Dermis microvascular lymphatic vessel endothelial cell (primary cell): ENCODE results near the gene SYTL3. TPM values are rescaled to one million over a fixed set of nuclear protein-coding genes. Genes with fewer than 3 reads are reported as not detected.
"Not testable (repeated sequence)": the region's sequence is repeated elsewhere in the genome, so short reads cannot be mapped to it uniquely, and the experiment has no call there.

Source experiments
- DNase-seq, 2 donors: peaks; one replicate each; pipeline versions ENCODE4 v3.0.0 to v3.0.0-alpha.2; 2010; ENCODE audit warnings: low read depth in 2 of 2
- total RNA-seq: library from RNA; depleted of rRNA; stranded (reverse); fragments of >200 nt; gene quantifications from 2 replicates; pipeline ENCODE4 v1.2.1, GENCODE V29; 2014

The SYTL3 gene, protein sequence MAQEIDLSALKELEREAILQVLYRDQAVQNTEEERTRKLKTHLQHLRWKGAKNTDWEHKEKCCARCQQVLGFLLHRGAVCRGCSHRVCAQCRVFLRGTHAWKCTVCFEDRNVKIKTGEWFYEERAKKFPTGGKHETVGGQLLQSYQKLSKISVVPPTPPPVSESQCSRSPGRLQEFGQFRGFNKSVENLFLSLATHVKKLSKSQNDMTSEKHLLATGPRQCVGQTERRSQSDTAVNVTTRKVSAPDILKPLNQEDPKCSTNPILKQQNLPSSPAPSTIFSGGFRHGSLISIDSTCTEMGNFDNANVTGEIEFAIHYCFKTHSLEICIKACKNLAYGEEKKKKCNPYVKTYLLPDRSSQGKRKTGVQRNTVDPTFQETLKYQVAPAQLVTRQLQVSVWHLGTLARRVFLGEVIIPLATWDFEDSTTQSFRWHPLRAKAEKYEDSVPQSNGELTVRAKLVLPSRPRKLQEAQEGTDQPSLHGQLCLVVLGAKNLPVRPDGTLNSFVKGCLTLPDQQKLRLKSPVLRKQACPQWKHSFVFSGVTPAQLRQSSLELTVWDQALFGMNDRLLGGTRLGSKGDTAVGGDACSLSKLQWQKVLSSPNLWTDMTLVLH
- 0.51 and 0.76 TPM in 2 replicates for total RNA-seq

DNA sequence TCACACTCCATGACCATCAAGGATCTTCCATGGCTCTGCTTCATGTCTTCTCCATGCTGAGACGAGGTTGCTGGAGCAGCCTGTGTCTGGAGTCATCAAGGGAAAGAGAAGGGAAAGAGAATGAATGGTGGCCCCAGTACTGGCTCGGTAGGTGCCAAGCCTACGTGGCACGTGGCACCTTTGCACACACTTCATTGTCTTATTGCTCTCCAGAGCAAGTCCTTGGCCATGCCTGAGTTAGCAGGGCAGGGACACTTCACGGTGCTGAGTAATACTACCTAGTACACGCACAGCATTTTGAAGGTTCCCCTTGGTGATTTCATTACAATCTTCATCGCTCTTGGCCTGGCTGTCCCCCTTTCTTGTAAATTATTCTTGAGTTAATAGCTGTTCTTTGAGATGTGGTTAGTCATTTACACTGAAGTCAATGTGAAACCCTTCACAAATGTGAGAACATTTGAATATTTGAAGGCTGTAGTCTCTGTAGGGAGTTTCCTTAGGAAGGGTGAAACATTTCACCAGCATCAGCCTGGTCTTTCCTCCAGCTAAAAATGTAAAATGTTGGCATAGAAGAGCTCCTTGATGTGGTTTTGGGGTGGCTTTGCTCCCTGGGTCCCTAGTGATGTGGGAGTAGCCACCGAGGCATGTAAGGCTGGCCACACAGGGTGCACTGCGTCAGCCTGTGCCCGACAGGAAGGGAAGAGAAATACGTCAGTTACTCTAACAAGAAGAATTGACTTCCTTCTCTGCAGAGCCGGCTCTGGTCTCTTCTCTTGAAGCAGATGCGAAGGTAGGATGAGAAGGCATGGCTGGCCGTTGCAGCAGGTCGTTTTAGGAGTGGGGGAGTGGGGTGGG, at the start of gene SYTL3:
SYTL3 (plus strand) TSS at position 766 of the 855 bp plus-strand sequence. CDS start 13,215 bp downstream, outside the sequence.
- DNase-seq: peak in 1 of 2 donors; percentile 44

DNA sequence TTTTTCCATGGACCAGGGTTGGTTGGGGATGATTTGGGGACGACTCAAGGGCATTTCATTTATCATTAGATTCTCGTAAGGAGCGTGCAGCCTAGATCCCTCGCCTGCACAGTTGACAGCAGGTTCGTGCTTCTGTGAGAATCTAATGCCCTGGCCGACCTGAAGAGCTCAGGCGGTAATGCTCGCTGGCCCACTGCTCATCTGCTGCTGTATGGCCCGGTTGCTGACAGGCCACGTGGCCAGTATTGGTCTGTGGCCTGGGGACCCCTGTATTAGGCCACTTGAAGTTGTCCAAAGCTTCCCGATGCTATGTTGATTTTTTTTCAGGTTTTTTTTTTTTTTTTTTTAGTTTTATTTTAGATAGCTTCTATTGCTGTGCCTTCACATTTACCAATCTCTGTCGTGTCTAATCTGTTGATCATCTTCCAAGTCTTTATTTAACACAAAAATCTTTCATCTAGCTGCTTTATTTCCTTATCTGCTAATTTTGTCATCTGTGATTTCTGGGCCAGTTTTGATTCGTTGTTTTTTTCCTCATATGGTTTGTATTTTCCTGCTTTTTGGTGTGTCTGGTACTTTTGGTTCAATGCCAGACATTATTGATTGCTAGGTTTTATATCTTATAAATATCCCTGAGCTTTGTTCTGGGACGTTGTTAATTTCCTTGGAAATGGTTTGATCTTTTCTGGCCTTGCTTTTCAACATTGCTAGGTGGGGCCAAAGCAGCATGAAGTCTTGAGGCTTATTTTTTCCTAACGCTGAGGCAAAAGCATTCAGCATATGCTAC, 46.4 kb upstream of the SYTL3 start:
- no peak for DNase-seq

DNA sequence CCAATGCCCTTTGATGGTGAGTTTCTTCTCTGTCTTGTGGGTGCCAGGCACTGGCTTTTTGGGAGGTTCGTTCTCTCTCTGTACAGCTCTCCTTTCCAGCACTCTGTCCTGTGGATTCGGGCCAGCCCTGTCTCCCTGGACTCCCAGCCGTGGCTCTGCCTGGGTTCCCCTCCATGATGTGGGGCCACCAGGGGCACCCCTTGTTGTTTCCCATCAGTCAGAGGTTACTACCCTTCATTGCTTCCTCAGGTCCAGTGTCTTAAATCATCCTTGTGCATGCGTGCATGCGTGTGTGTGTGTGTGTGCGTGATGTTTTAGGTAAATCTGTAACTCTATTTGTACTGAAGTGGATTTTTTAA, 45.8 kb upstream of the SYTL3 start:
- DNase-seq: no peak

DNA sequence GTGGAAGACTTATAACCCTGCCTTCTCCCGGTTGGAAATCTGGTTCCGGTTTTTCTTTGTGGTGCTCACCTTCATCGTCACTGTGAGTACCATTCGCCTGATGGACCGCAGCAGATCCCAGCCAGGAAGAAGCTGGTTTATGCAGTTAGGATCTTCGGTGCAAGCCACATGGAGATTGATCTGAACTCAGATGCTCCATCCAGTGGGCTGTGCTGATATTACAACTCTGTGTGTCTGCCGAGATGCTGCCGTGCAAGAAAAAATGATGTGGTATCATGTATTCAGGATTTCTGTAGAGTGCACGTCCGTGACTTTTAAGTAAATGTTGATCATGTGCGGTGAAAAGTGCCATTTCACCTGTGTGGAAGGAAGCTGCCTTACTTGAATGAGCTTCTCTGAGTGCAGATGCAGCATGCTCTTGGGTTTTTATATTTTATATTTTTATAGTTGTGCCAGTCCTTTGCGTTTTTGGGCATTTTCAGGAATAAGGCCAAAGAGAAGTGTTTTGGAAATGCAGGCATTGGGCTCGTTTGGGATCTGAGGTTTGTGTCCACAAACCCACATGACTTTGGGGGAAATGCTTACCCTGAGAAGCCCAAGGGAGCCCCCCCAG, 44.5 kb upstream of the SYTL3 start:
- DNase-seq: peak; percentile 64 to 79

DNA sequence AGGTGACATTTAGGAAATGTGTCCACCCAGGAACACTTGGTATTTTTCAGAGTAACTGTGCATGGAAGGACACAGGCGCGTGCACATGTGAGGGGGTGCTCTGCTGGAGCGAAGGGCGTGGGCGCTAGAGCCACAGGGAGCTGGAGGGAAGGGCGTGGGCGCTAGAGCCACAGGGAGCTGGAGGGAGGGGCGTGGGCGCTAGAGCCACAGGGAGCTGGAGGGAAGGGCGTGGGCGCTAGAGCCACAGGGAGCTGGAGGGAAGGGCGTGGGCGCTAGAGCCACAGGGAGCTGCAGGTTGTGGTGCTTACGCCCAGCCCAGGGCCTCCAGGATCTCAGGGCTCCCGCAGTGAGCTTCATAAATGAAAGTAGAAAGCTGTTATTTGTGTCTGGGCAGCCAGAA, 43.8 kb upstream of the SYTL3 start:
- DNase-seq: not testable (repeated sequence)

DNA sequence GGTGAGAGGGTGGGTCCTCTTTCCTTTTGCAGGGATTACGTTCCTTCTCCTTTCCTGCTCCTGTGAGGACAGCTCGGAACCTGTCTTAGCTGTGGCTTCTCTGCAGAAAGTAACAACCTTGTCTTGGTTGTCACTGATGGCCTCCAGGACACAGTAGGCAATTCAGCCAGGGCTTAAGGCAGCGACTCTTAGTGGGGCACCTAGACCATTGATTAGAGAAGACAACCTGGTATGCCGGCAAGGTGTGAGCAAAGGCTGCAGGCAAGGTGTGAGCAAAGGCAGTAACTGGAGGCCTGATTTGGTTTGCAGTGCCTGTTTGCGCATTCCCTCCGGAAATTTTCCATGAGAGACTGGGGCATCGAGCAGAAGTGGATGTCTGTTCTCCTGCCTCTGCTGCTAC, 42.9 kb upstream of the SYTL3 start:
- no peak for DNase-seq

DNA sequence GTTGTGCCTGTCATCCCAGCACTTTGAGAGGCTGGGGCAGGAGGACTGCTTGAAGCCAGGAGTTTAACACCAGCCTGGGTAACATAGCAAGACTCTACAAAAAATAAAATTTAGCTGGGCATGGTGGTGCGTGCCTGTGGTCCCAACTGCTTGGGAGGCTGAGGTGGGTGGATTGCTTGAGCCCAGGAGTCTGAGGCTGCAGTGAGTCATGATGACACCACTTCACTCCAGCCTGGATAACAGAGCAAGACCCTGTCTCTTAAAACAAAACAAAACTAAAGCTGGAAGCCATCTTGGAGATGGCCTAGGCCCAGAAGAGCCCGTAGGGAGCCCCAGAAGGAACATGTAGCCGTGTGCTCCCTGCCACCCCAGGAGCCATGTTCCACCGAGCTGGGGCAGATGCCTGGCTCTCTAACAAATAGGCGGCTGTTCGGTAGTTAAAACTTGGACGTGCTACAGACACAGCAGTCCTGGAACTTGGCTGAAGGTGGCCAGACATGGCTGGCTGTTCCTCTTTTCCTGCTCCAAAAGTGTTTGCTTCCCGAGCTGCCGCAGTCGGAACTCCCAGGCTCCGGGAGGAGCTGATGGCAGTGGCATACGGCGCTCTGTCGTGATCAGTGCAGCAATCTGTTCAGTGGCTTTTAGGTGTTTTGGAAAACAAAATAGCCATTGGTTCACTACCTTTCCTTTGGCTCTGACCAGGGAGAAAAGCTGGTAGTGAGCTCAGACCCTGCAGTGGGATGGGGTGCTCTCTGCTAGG, 42.3 kb upstream of the SYTL3 start:
- DNase-seq: no peak

DNA sequence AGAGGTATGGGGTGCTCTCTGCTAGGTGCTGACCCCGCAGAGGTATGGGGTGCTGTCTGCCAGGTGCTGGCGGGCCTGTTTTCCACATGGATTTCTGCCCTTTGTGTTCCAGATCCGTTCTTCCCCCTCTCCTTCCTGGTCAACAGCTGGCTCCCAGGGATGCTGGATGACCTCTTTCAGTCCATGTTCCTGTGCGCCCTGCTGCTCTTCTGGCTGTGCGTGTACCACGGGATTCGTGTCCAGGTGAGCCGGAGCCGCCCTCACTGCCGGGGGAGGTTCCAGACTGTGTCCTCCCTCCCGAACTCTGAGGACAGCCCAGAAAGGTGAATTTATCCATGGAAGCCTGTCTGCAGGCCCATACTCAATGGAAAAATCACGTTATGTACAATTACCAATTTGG, 41.6 kb upstream of the SYTL3 start:
- no peak for DNase-seq

DNA sequence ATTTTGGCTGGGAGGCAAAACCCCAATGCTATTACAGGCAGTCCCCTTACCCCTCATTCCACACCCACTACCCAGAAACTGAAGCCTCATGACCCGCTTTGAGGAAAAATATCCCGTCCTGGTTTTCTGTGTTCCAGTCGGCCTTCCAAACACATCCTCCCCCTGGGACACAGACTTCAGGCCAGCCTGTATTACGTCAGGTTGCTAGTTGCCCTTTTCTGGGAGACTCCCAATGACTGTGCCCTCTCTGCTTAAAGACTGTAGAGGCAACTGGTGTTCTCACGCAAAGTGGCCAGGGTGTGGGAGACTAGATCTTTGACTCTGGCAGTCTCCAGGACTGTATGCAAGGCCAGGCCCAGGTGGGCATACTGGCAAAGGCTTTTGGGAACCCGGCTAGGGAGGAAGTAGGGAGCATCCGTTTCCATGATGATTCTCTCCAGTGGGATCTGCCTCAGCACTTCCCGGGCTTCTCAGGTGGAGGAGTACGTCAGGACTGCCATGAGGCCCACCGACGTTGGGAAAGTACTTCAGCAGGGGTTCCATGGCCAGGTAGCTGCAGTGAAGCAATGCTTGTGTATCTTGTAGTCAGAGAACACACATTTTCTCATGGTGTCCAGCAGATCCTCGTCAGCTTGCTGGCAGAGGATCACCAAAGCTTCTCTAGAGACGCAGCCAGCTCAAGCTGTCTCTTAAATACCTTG, 40.2 kb upstream of the SYTL3 start:
- DNase-seq: no peak

DNA sequence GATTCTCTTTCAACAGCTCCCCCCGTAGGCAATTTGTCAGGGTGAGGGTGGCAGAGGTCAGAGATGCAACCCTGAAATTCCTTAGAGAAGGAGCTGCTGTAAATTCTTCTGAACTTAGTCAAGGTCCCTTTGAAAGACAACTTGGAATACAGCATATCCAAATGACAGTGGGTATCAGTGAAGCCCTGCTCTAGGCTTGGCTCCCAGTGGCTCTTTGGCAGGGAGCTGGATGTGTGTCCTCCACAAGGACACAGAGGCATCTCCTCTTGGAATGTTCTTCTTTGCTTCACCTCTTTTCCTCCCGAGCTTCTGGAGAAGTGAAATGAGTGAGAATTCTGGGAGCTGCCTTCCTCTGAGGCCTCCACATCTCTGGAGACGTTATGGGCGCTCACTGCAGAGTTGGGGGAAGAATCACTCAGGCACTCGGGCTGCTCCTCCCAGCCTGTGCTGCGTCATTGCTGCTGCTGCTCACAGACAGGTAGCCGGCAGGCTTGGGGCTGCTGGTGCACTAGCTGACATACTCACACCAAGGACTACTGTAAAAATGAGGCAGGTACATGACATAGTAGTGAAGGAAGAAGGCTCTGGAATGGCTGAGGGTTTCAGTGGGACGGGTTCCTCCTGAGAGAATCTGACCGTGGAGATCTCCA, 39.4 kb upstream of the SYTL3 start:
- DNase-seq: no peak

DNA sequence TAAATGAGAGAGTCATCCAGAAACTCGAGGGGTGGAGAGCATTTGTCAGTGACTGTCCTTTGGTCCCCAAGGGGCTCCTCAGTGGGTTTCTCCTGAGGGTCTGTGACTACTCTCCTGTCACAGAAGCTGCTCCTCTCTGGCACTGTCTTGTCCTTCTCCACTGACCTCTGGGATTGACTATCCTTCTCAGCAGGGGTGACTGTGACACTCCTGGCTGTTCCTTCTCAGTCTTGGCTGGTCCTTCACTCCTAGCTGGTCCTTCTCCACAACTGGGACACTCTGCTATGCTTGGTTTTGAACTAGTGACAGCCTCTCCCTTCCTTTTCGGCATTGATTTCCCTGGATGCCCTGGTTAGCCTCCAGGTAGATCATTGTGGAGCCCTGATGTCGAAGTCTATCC, 38.8 kb upstream of the SYTL3 start:
- DNase-seq: no peak

DNA sequence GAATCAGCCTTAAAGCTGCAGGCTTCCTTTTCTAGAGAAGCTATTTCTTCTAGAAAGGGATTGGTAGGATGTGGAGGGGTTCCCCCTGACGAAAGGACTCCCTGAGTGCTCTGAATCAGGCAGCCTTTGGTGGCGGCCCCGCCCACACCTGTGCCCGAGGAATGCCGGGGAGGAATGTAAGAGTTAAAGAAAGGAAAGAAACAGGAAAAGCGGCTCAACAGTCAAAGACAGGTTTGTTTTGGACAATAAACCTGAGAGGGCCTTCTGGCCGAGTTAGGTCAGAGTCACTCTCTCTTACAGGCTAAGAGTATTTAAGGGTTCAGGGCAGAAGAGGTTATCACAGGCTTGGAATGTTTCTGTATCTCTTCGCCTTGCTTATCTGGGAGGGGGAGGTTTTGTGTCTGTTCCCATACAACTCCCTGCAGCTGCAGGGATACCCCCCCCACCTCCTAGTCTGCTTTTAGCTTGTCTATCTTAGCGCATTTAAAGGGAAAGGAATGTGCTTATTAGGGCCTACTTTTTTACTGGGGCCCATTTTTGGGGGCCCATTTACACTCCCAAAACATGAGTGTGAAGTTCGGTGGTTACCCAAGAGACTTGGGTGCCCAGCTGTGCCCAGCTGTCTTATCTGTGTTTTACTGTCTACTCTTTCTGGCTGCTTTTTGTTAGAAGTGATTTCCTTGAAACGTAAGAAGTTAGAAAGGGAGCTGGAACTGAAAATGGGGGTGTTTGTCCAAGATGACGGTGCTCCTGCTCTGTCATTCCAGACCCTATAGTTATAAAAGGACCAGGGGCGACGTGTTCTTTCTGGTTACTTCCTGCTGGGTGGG, 38.1 kb upstream of the SYTL3 start:
- no peak for DNase-seq

DNA sequence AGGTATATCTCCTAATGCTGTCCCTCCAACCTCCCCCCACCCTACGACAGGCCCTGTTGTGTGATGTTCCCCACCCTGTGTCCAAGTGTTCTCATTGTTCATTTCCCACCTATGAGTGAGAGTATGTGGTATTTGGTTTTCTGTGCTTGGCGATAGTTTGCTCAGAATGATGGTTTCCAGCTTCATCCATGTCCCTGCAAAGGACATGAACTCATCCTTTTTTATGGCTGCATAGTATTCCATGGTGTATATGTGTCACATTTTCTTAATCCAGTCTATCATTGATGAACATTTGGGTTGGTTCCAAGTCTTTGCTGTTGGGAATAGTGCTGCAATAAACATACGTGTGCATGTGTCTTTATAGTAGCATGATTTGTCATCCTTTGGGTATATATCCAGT, 35.2 kb upstream of the SYTL3 start:
- not testable (repeated sequence) for DNase-seq

DNA sequence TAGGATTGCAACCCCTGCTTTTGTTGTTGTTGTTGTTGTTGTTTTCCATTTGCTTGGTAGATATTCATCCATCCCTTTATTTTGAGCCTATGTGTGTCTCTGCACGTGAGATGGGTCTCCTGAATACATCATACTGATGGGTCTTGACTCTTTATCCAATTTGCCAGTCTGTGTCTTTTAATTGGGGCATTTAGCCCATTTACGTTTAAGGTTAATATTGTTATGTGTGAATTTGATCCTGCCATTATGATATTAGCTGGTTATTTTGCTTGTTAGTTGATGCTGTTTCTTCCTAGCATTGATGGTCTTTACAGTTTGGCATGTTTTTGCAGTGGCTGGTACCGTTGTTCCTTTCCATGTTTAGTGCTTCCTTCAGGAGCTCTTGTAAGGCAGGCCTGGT, 31.6 kb upstream of the SYTL3 start:
- not testable (repeated sequence) for DNase-seq

DNA sequence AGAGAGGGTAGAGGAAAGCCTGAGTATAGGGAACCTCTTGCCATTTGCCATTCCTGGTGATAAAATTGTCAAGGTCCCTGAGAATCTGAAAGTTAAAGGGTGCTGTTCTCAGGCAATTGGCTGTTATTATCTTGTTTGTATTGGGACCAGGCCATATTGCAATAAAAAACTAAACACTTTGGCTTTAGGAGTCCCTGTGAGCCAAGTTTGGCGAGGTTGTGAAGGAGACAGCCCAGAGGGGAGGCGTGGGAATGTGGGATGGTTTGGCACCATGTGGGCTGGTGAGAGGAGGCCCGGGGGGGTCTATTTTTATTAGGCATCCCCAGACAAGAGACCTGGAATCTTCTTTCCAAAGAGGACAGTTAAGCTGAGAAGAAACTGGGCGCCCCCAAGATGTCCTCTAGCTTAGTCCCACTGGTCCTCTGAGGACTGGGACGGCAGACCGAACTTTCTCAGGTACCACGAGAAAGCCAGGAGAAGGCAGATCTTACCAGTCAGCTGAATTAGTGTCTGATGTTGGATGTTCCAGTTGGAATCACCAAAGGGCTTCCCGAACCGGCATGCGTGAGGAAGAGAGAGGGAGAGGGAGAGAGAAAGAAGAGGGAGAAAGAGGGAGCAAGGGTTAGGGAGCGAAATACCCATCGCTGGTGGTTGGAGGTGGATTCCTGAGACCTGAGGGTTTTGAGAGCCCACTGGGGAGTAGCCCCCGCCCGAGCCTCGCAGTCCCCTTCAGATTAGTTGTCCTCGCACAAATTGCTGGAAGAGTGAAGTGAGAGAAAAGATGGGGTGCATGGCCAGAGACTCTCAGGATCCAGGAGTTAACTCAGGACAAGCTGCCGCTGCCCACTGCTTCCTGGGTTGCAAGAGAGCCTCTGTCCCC, 29.7 kb upstream of the SYTL3 start:
- no peak for DNase-seq

DNA sequence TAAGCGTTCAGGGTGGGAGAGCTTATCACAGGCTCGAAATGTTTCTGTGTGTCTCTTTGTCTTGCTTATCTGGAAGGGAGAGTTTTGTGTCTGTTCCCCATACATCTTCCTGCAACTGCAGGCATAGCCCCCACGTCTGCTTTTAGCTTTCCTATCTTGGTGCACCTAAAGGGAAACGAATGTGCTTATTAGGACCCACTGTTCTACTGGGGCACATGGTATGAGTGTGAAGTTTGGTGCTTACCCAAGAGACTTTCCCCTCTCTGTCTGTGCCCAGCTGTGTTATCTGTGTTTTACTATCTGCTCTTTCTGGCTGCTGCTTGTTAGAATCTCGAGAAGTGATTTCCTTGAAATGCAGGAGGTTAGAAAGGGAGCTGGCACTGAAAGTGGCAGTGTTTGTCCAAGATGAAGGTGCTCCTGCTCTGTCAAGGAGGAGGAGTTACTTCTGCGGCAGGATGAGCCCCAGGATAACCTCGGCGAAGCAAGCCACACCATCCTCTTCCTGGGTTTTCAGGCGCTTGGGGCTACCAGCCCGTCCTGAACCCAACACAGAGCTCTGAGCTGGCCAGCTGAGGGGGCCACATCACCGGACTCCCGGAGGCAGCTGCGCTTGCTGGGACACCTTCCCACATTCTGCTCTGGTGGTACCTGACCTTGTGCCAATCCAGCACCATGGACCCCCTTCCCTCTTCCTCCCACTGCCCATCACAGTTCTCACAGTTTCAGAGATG, 28.7 kb upstream of the SYTL3 start:
- DNase-seq: no peak
